ENCODE measurements around the gene TK1.

DNA sequence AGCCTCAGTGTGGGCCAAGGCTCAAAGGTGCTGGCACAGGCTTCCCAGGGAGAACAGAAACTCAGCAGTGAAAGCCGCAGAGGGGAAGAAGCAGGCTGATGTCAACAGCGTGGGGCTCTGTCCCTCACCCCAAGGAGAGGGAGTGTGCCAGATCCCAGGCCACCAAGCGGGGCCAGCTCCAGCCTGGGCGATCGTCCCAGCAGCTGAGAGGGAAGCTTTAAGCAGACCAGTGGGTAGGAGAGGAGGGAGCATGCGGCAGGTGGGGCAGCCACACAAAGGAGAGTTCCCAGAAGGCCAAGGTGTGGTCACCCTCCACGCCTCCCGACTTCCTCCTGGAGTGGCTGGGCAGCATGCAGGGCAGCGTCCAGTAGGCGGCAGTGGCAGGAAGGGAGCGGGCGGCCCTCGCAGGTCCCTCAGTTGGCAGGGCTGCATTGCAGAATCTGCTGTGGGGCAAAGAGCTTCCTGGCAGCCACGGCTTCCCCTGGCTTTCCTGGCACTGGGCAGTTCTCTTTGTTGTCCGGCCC lies 12.4 kb downstream of the TK1 start:
- TF ChIP-seq, protein P1, sequence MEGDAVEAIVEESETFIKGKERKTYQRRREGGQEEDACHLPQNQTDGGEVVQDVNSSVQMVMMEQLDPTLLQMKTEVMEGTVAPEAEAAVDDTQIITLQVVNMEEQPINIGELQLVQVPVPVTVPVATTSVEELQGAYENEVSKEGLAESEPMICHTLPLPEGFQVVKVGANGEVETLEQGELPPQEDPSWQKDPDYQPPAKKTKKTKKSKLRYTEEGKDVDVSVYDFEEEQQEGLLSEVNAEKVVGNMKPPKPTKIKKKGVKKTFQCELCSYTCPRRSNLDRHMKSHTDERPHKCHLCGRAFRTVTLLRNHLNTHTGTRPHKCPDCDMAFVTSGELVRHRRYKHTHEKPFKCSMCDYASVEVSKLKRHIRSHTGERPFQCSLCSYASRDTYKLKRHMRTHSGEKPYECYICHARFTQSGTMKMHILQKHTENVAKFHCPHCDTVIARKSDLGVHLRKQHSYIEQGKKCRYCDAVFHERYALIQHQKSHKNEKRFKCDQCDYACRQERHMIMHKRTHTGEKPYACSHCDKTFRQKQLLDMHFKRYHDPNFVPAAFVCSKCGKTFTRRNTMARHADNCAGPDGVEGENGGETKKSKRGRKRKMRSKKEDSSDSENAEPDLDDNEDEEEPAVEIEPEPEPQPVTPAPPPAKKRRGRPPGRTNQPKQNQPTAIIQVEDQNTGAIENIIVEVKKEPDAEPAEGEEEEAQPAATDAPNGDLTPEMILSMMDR (conservative IDR thresholded peaks at IDR 0.05; ENCODE audit: low read depth, low read length) = peak; percentile 54; the same call in 1 of the 2 replicates
- TF ChIP-seq EZH2 (IDR thresholded peaks at IDR 0.05; ENCODE audit: low read length, unreplicated experiment) = no peak
- TF ChIP-seq EZH2phosphoT487 (IDR thresholded peaks at IDR 0.05; ENCODE audit: borderline replicate concordance, low read length) = no peak

Measured in PC-3 (cell line).